GM18873 (cell line): Measurements from ENCODE around the gene ATXN7.

Experiments
- ATAC-seq: cut with Tn5 transposase; IDR thresholded peaks from one replicate; pipeline ENCODE4 v1.9.1; 2021; ENCODE audit warnings: mild to moderate bottlenecking, moderate library complexity, moderate number of reproducible peaks; ENCODE audit not compliant: unreplicated experiment, low FRiP score

The ATXN7 gene

GRCh38 chr3:64008487-64009351, 145.1 kb downstream of the ATXN7 start:
- ATAC-seq, result no peak

DNA sequence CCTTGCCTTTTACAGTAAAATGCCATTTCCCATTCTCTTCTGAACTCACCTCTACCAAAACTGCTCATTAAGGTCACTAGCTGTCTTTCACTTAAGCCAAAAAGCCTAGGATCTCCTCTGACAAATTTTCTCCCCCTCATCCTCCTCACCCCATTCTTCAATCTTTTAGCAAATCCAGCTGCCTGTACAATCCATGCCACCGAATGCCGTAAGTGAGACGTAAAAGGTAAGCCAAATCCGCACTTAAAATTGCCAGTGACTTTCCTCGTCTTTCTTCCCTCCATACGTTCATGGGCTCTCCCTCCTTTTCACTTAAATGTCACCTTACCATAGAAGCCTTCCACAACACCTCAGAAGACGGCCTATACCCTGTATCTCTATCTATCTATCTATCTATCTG, 145.9 kb downstream of the ATXN7 start:
- ATAC-seq, result no peak

DNA sequence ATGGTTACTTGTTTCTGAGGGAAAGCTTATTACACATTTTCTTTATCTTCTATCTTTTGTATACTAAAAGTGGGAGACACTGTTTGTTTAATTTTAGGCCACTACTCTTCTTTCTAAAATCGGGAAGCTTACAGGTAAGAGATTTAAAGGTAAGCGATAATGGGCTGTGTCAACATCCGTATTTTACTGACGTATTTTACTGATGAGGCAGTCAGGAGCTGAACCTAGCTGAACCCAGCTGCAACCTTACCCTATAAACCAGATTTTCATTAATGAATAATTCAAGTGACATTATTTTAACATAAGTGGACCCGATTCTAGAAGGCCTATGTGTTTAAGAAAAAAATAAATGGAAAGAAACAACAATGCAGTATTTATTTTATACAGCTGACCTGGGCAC, 146.5 kb downstream of the ATXN7 start:
- ATAC-seq, result no peak

- ATAC-seq, result no peak
Measured at GRCh38 chr3:64011685-64012084, 148.0 kb downstream of the ATXN7 start.

GRCh38 chr3:64016941-64017620, 153.4 kb downstream of the ATXN7 start:
- ATAC-seq, result no peak

DNA sequence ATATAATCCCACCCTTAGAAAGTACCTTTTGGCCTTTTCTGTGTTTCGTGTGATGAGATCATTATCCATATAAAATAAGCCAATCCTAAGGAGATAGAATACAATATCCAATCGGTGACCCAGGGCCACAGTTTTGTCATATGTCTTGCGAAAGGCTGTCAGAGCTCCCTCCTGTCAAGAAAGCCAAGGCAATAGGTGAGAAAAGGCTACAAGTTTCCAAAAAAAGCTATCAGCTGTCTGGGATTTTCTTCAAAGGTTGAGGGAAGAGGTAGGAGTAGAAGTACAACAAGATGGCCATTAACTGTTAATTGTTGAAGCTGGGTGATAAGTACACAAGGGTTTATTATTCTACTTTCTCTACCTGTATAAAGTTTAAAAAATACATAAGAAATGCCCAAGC, 155.6 kb downstream of the ATXN7 start:
- no peak for ATAC-seq

DNA sequence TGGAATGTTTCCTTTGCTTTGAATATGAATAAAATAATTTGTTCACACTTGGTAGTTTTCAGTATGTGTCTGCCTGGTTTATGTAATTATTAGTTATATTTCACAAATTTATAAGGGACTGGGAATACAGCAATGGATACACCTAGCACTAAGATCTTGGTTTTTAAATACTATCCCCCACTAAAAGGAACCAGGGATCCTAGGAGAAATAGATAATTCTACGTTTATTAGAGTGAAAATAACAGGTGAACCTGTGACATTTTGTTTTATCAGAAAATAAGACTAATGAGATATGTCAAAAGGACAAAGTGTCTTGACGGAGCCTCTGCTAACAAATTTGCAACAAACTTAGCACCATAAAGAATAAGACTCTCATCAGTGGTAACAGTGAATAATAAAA, 156.2 kb downstream of the ATXN7 start:
- no peak for ATAC-seq

DNA sequence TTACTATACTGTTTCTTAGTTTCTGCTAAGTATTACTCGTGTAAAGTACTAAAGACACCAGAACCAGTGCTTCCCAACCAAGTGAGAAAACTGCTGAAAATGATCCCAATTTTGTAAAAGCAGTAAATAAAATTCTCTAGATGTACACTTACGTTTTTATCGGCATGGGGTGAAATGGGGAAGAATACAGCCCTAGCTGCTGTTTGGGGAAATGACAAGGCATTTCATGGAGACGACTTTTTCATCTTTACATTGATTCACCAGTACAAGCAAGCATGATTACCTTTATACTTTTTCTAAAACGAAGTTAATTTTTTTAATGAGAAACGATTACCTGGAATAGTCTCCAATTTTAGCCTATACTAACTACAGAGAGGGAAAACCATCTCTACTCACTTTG, 158.3 kb downstream of the ATXN7 start:
- ATAC-seq, result no peak

- ATAC-seq, result peak; percentile 11
Measured at GRCh38 chr3:64022451-64023186, 159.0 kb downstream of the ATXN7 start.

GRCh38 chr3:64023187-64023860, 159.7 kb downstream of the ATXN7 start, which contains the start of gene PSMD6:
Gene PSMD6, minus strand, starts transcription at chr3:64023494. Its CDS starts 75 bp downstream, at chr3:64023419.
- ATAC-seq, result peak; percentile 95

GRCh38 chr3:64023861-64024223, 160.2 kb downstream of the ATXN7 start:
- no peak for ATAC-seq

- ATAC-seq, result no peak
Measured at GRCh38 chr3:64026346-64026745, 162.7 kb downstream of the ATXN7 start.

GRCh38 chr3:64027658-64028057, 164.0 kb downstream of the ATXN7 start:
- ATAC-seq, result no peak

DNA sequence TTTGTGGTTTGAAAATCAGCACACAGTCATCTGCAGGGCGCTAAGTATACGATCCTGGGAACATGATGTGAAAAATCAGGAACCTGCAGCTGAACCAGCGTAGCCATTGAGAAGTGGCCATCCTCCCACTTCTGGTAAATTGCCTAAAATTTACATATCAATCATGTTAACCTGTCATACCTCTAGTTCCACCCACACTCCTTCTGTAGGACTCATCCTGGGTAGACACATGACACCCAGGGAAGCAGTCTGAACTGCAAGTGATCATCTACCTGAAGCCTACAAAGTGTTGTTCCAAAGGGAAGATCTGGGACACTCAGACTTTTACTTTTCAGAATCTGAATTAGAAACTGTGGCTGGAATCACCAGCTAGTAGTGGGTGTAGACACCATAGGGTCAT, 165.1 kb downstream of the ATXN7 start:
- ATAC-seq, result no peak

DNA sequence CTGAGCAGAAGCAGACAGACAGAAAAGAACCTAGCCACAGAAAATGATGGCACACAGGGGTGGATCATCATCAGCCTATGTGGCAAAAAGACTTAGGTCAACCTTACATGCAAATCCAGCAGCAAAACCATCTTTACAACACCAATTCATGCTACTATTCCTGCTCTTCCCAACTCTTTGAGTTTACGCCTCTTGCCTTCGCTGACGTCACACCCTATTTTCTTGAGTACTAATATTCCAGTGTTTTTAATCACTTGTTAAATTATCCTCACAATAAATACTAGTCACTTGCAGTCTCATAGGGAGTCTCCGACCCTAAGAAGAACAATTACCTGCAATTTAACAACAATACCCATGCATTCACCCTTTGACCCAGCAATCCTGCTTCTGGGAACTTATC, 165.6 kb downstream of the ATXN7 start:
- no peak for ATAC-seq

DNA sequence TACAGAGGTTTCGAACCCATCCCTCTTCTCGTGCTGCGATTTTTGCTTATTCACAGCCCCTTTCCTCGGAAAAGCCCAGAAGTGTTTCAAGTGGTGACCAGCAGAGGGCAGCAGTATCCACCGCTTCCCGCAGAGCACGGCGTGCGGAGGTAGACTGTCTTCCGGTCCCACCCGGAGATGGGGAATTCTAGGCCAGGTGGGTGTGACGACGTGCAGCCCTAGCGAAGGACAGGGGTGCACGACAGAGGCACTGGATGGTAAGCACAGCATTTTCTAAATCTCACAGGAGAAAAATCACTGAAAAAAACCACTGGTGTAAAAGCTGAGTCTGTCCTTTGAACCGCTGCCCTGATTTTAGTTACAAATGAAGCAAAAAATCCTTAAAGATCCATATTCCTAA, 167.1 kb downstream of the ATXN7 start:
- ATAC-seq, result peak; percentile 93

DNA sequence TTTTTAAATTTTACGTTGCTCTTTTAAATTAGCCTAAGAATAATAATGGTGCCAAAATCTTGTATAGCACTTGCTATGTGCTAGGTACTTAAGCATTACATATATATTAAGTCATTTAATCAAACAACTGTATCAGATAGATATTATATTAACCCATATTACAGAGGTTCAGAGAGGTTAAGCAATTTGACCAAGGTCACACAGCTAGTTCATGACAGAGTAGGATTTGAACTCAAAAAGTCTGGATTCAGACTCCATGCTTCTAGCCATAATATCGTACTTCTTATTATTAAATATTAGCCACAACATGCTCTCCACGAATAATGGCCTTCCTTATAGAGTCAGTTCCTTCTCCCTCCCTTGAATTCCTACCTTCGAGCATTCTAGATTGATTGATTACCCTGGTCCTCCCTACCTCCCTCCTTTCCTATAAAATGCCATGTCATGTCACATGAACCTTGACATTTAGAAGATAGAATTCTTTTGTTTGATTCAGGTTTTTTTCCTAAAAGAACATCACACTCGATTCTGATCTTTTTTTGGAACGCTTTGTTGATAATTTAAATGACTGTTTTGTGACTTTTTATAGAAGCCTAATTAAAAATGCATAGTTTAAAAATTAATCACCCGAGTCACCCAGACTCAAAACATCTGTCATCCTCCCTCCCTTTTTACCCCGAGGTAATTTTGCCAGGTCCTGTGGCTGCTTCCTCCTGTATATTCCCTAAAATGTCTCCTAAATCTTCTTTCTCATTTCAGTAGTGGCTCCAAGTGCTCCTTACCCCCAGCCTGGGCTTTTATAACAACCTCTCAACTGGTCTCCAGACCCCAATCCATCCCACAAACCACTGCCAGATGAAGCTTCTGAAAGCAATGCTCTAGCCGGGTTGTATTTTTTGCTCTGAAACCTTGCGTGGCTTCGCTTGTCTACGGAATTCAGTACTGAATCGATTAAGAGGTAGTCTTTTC, 168.2 kb downstream of the ATXN7 start:
- ATAC-seq, result no peak

DNA sequence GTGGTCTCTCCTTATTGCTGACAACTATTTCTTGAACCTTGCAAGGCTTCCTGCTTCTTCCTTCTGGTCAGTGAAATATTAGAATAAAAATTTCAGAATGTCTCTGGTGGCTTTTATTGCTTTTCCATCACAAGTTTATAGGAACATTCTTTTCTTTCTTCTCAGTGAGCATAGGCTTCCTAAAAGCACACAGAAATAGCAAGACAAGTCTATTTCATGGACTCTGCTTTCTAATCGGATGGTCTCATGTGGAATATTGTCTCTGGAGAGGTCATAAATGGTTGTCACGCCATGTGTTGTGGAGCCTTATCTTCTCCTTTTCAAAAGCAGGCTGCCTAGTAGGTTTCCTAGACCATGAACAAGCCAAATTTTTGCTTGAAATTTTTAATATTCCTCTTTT, 169.4 kb downstream of the ATXN7 start:
- ATAC-seq, result no peak

- no peak for ATAC-seq
Measured at GRCh38 chr3:64037084-64037483, 173.4 kb downstream of the ATXN7 start.
